Myocyte (in vitro differentiated cells): ENCODE data around the gene RHEX. TPM values are rescaled to one million over a fixed set of nuclear protein-coding genes. Genes with fewer than 3 reads are reported as not detected.
"Not testable (repeated sequence)": the region's sequence is repeated elsewhere in the genome, so short reads cannot be mapped to it uniquely, and the experiment has no call there.

ENCODE experiments used
- DNase-seq: peaks from one replicate; pipeline ENCODE4 v3.0.0-alpha.2; 2012; ENCODE audit warnings: low read depth
- total RNA-seq: library from RNA; depleted of rRNA; stranded (reverse); fragments of >200 nt; gene quantifications from 2 replicates; pipeline ENCODE4 v1.2.3, GENCODE V29; 2014

RHEX gene
- total RNA-seq, 1 donor from 2014 or later = not detected

GRCh38 chr1:206030191-206030590 lies 22.8 kb upstream of the RHEX start:
- DNase-seq = no peak

- peak; percentile 64 for DNase-seq
Measured at GRCh38 chr1:206030714-206031113, 22.3 kb upstream of the RHEX start.

GRCh38 chr1:206032380-206033140 lies 20.4 kb upstream of the RHEX start:
- no peak for DNase-seq

DNA sequence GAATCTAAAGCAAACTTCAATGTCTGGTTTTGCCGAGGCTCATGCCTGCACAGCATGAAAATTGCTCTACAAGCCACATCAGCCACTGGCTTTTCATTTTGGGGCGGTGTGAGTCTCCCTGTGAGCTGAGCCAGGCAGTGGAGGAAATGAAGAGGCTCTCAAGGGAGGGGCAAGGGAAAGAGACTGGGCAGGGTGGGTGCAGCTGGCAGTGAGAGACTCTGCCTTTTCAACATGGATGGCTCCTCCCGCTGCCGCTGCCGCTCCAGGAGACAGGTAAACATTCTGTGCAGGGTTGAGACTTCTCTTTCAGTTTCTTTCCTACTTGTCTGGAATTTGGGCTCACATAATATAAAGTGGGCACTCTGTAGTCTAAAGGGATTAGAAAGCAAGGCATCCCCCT lies 17.9 kb upstream of the RHEX start:
- no peak for DNase-seq

- peak; percentile 5 for DNase-seq
Measured at GRCh38 chr1:206036663-206037455, 16.1 kb upstream of the RHEX start.

DNA sequence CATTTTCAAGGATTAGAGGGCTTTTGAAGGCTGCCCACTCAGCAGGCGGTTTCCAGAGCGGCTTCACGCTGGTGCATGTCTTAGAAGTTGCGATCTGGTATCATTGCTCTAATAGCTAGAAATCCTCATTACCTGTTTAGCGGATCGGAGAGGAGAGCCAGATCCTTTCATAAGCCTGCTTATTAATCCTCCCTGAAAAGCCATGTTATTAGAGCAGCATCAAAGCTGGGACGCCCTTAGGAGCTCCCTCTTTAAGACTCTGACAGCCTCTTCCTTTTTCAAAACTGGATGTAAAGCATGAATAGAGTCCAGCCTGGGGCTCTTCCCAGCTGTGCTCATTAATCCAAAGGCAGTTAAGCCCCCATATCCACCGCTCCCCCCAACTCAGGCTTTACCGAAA lies 15.4 kb upstream of the RHEX start:
- DNase-seq = no peak

DNA sequence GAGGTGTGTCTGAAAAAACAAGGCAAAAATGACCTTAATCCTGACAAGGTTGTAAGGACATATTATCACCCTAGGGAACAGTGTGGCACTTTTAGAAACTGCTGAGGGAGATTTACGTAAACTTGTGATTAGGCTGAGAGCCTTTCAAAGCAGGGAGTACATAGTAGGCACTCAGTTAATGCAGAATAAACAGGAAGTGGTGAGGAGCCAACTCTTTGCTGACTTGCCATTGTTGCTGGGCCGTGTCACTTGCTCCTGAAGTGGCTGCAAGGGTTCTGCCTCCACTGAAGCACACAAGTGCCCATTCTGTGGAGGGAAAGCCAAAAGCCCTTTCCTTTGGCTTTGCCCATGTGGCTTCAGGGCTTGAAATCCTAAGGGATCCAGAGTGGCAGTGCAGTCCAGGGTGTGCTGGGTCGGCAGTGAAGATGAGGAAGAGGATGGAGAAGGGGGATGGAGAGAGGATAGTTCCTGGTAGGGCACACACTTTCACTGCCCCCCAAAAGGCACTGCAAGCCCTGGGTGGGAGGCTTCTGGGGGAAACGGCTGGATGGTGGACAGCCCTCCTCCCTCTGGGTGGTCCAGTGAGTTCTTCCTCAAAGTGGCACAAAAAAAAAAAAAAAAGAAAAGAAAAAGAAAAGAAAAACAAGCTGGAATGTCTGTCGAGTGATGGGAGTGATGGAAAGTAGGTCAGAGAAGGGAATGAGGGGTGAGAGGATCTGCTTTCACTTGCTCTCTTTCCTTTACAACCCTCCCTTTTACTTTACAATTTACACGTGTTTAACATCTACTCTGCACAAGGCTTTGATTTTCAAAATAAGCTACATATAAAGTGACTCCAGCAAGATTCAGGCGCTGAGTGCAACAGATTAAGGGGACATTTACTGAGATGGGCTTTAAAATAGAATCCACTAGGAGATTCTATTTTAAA lies 13.7 kb upstream of the RHEX start:
- no peak for DNase-seq

- DNase-seq = no peak
Measured at GRCh38 chr1:206040328-206040727, 12.6 kb upstream of the RHEX start.

DNA sequence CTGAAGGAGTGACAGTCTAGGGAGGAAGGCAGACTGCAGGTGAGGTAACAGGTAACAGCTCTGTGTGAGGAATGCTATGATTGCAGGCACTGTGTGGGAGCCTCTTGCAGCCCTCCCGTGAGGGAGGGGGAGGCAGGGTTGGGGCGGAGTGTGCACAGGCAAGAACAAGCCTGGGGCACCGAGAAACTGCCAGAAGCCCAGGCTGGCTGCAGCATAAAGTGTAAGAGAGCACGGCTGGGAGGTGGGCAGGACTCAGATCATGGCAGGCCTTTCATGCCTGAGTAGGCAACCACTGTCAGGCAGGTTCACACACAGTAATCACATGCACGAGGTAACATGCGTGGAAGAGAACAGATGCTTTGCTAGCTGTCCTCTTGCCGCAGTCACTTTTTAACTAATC lies 11.3 kb upstream of the RHEX start:
- DNase-seq = no peak

GRCh38 chr1:206047271-206047670 lies 5.7 kb upstream of the RHEX start:
- DNase-seq = no peak

DNA sequence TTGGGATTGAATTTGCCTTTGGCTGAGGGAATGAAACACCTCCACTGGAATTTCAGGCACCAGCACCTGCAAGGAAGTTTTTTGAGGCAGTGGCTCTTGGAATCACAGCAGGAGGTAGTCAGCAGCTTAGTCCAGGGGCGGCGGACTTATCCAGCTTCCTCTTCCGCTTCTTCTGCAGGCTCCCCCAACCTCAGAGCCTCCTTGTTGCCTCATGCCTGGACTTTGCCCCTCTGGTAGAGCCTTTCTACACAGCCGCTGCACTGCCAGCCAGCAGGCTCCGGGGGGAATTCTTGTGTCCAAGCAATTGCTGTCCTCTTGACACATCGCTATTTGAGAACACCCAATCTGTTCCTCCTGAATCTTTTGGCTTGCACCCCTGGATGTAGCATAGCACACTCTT lies 4.4 kb upstream of the RHEX start:
- no peak for DNase-seq

GRCh38 chr1:206049293-206049692 lies 3.7 kb upstream of the RHEX start:
- DNase-seq = no peak

GRCh38 chr1:206049919-206050600 lies 2.9 kb upstream of the RHEX start:
- DNase-seq = no peak

GRCh38 chr1:206050655-206051235 lies 2.2 kb upstream of the RHEX start:
- no peak for DNase-seq

DNA sequence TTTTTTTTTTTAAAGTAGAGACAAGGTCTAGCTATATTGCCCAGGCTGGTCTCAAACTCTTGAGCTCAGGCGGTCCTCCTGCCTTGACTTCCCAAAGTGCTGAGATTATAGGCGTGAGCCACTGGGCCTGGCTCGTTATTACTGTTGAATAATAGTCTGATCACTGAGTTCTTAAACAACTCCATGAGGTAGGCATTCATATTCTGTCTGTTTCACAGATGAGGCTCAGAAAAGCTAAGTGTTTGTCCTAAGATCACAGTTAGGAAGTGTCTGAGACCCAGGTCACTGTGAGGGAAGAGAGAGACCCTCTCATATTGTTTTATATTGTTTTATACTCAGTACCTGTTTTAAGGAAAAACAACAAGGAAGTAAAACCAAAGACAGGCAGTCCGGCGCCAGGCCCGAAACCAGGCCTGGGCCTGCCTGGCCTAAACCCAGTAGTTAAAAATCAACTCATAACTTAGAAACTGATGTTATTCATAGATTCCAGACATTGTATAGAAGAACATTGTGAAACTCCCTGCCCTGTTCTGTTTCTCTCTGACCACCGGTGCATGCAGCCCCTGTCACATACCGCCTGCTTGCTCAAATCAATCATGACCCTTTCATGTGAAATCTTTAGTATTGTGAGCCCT lies 625 bp upstream of the RHEX start:
- DNase-seq = not testable (repeated sequence)

DNA sequence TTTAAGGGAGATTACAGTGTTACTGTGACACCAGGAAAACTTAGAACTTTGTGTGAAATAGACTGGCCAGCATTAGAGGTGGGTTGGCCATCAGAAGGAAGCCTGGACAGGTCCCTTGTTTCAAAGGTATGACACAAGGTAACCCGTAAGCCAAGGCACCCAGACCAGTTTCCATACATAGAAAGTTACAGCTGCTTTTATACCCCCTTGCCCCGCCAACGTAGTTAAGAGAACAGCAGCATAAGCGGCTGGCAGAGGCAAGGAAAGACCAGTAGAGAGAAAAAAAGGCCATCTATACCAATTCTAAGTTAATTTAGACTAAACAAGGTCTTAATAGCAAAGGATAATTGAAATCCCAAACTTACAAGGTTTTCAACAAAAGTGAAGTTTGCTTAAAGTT lies 643 bp downstream of the RHEX start:
- not testable (repeated sequence) for DNase-seq

- not testable (repeated sequence) for DNase-seq
Measured at GRCh38 chr1:206055069-206055625, 2.2 kb downstream of the RHEX start.

GRCh38 chr1:206055639-206056323 lies 2.8 kb downstream of the RHEX start:
- DNase-seq = not testable (repeated sequence)

- DNase-seq = not testable (repeated sequence)
Measured at GRCh38 chr1:206058289-206058926, 5.4 kb downstream of the RHEX start.
